Activated naive CD4-positive, alpha-beta T cell treated with anti-CD3 and anti-CD28 coated beads, Interleukin-2, amount 50 U/mL, for 72 hours (primary cell): ENCODE results near the gene NEU1. TPM values are rescaled to one million over a fixed set of nuclear protein-coding genes. Genes with fewer than 3 reads are reported as not detected.
"Not testable (repeated sequence)": the region's sequence is repeated elsewhere in the genome, so short reads cannot be mapped to it uniquely, and the experiment has no call there.

ENCODE experiments used
- ATAC-seq, 2 donors: fragments of 150-1000 bp; cut with Tn5 transposase; 2 replicates each; pipeline ENCODE4 v1.10.0; 2021; ENCODE audit warnings: mild to moderate bottlenecking in 2 of 2, moderate library complexity in 2 of 2
- DNase-seq, 2 donors: peaks; one replicate each; pipeline ENCODE4 v3.0.0; 2021 to 2022; ENCODE audit warnings: low spot score in 2 of 2
- H3K27ac Mint-ChIP-seq, 2 donors: one replicate each; pipeline ENCODE4 v1.8.0; 2022; ENCODE audit warnings: mild to moderate bottlenecking in 2 of 2, mixed read lengths in 2 of 2
- H3K36me3 Mint-ChIP-seq, 2 donors: one replicate each; pipeline ENCODE4 v1.8.0; 2022; ENCODE audit warnings: mixed read lengths in 2 of 2
- H3K9me3 Mint-ChIP-seq, 2 donors: one replicate each; pipeline ENCODE4 v1.8.0; 2022; ENCODE audit warnings: mixed read lengths in 2 of 2
- total RNA-seq, 2 donors: library from RNA; stranded (reverse); gene quantifications; one replicate each; pipeline ENCODE4 v1.2.3, GENCODE V29; 2022

Gene NEU1
- total RNA-seq, 2 donors from 2014 or later, result 18.6 to 48.8 TPM

DNA sequence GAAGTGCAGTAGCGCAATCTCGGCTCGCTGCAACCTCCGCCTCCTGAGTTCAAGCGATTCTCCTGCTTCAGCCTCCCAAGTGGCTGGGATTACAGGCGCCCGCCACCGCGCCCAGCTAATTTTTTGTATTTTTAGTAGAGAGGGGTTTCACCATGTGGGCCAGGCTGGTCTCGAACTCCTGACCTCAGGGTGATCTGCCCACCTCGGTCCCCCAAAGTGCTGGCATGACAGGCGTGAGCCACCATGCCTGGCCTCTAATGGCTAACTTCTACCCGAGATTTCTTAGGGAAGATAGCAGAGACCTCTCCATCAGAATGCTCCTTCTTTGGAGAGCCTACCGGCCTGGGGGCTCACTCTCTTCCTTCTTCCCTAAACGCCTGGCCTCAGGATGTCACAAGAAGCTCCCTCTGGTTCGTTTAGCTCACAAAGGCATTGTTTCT, 1.5 kb upstream of the NEU1 start:
- peak overlapping the region; percentile 92 to 99 for H3K27ac Mint-ChIP-seq
- ATAC-seq, H3K9me3 Mint-ChIP-seq, DNase-seq, H3K36me3 Mint-ChIP-seq: not testable (repeated sequence)

DNA sequence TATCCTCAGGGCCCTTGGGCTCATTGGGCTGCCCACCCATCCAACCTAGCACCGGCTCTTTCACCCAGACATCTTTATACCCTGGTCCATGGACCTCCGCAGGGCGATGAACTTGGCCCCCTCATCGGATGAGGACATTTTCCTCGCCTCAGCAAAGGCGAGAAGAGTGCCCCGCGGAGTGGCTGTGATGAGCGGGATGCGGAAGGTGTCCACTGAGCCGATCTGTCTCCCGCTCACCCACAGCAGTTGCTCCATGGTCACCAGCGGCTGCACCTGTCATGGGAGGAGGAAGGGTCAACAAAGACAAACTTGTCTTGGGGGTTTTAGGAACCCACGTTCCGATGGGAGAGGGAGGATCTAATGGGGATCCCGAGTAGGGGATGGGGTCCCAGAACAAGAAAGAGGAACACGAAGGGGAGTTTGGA, 690 bp downstream of the NEU1 start:
- Mint-ChIP-seq H3K36me3 (no peaks in the 10 kb centered on the region), H3K27ac (peak overlapping the region; percentile 92 to 99), H3K9me3 (no peaks in the 10 kb centered on the region)
- DNase-seq (no peak), ATAC-seq (no peak)

DNA sequence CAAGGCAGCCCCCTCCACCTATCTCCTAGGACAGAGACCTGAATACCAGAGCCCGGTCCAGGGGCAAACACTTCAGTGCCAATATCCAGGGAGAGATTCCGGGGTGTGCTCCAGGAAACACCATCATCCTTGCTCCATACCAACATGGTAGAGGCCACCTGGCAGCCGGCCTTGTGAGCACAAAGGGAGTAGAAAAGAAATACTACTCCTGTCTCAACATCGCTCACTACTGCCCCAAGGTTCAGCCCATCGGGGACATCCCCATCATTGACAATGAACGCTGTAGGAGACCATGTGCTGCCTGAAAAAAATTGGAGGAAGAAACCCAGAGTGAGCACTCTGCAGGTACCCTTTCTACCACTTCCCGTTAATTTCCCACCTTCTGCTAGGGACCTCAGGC, 1.5 kb downstream of the NEU1 start:
- Mint-ChIP-seq H3K9me3 (no peaks in the 10 kb centered on the region), H3K36me3 (no peaks in the 10 kb centered on the region), H3K27ac (peak overlapping the region in 1 of 2 donors; percentile 92)
- DNase-seq (no peak), ATAC-seq (no peak)

DNA sequence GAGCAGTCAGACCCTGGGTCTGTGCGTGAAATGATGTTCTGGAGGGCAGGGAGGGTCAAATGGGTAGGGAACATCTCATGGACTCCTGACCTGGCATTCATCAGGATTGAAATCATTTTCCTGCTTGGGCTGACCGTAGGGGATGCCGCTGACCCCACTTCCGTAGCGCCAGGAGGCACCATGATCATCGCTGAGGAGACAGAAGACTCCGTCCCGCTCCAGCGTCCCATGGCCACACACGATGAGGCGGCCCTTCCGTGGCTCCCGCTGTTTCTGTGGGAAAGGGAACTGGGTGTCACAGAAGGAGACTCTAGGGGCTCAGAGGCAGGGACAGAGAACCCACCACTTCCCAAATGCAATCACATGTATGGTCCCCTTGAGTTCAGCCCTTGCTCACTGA, 2.3 kb downstream of the NEU1 start:
- H3K9me3 Mint-ChIP-seq, result no peaks in the 10 kb centered on the region
- H3K27ac Mint-ChIP-seq, result peak overlapping the region in 1 of 2 donors; percentile 29
- H3K36me3 Mint-ChIP-seq, result no peaks in the 10 kb centered on the region
- DNase-seq (no peak), ATAC-seq (no peak)

DNA sequence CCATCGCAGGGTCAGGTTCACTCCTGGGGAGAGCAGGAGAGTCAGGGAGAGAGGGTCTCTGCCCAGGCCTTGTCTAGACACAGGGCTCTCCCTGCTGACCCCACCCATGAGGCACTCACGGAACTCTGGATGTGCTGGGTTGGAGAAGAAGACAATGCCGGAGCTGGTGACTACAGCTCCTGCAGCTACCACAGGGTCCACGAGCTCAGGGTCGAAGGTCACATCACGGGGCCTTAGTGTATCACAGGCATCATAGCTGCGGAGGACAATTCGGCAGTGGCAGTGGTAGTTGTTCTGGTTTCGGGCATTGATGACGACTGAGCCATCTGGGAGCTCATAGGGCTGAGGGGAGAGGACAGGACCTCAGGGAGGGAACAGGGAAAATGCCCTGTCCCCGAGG, 2.7 kb downstream of the NEU1 start:
- Mint-ChIP-seq H3K36me3 (no peaks in the 10 kb centered on the region), H3K27ac (peak overlapping the region in 1 of 2 donors; percentile 29), H3K9me3 (no peaks in the 10 kb centered on the region)
- DNase-seq, result no peak
- no peak for ATAC-seq

DNA sequence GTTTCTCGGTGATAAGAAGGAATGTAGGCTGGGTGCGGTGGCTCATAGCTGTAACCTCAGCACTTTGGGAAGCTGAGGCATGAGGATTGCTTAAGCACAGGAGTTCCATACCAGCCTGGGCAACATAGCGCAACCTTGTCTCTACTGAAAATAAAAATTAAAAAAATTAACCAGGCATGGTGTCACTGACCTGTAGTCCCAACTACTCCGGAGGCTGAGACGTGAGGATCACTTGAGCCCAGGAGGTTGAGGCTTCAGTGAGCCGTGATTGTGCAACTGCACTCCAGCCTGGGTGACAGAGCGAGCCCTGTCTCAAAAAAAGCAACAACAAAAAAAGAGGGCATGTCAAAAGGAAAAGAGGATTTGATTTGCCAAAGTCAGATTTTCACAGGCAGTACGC, 3.9 kb downstream of the NEU1 start:
- no peak overlapping the region for H3K27ac Mint-ChIP-seq
- no peaks in the 10 kb centered on the region for H3K9me3 Mint-ChIP-seq

DNA sequence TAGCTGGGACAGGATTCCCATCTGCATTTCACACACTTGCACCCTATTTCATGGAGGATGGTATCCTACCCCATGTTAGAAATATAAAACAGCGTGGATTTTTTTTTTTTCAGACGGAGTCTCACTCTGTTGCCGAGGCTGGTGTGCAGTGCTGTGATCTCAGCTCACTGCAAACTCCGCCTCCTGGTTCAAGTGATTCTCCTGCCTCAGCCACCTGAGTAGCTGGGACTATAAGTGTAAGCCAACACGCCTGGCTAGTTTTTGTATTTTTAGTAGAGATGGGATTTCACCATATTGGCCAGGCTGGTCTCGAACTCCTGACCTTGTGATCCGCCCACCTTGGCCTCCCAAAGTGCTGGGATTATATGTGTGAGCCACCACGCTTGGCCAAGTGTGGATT, 4.8 kb downstream of the NEU1 start:
- not testable (repeated sequence) for H3K27ac Mint-ChIP-seq, H3K36me3 Mint-ChIP-seq, ATAC-seq

More for the DNA sequence above, 3.9 kb downstream of the NEU1 start:
- no peak for DNase-seq
- no peak for ATAC-seq
- no peaks in the 10 kb centered on the region for H3K36me3 Mint-ChIP-seq

DNA sequence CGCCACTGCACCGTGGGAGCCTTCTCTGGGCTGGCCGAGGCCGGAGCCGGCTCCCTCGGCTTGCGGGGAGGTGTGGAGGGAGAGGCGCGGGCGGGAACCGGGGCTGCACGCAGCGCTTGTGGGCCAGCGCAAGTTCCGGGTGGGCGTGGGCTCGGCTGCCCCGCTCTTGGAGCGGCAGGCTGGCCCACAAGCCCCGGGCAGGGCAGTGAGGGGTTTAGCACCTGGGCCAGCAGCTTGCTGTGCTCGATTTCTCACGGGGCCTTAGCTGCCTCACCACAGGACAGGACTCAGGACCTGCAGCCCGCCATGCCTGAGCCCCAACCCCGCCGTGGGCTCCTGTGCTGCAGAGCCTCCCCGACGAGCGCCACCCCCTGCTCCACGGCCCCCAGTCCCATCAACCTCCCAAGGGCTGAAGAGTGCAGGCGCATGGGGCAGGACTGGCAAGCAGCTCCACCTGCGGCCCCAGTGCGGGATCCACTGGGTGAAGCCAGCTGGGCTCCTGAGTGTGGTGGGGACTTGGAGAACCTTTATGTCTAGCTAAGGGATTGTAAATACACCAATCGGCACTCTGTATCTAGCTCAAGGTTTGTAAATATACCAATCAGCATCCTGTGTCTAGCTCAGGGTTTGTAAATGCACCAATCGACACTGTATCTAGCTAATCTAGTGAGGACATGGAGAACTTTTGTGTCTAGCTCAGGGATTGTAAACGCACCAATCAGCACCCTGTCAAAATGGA, 10.5 kb downstream of the NEU1 start:
- ATAC-seq, result peak in 1 of 2 donors; percentile 18
- H3K9me3 Mint-ChIP-seq, H3K36me3 Mint-ChIP-seq, H3K27ac Mint-ChIP-seq, DNase-seq: not testable (repeated sequence)

More for the DNA sequence above, 4.8 kb downstream of the NEU1 start:
- not testable (repeated sequence) for H3K9me3 Mint-ChIP-seq, DNase-seq

DNA sequence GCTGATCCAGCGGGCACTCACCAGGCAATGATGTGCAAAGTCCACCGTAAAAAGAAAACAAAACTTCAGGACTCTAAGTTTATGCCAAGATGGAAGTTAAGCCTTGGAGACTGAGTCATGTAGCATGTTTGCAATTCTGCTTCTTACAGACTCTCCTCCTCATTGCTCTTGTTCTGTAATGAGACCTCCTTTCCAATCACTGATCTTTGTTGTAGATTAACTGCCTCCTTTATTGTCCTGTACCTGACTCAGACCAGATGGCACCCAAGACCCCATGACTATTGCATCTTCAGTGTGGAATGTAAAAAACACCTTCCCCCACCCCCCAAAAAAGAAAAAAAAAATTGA, 11.2 kb downstream of the NEU1 start:
- no peak overlapping the region for H3K27ac Mint-ChIP-seq

DNA sequence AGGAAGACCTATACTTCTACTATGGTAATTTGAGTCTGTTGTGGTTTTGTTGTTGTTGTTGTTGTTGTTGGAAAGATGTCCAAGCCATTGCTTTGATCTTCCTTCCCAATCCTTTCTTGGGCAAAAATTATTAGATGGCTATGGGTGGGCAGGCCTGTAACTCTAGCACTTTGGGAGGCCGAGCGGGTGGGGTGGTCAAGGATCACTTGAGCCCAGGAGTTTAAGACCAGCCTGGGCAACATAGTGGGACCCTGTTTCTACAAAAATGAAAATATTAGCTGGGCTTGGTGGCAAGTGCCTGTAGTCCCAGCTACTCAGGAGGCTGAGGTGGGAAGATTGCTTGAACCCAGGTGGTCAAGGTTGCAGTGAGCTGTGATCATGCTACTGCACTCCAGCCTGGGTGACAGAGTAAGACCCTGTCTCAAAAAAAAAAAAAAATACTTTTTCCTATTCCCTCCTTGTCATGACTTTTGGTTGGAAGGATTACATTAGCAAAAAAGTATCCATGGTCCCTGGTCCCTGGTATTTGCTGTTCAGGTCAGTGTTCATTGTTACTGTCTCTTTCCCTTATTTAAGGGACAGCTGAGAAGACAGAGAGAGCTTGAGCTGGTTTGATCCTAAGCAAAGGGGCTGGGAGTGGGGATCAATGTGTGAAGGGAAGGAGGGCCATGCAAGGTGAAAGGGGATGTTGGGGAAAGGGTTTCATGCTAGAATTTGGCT, 11.7 kb downstream of the NEU1 start:
- Mint-ChIP-seq H3K9me3 (no peaks in the 10 kb centered on the region), H3K27ac (no peak overlapping the region), H3K36me3 (no peaks in the 10 kb centered on the region)
- no peak for ATAC-seq
- DNase-seq, result no peak

More for the DNA sequence above, 11.2 kb downstream of the NEU1 start:
- no peak for DNase-seq
- Mint-ChIP-seq H3K9me3 (no peaks in the 10 kb centered on the region), H3K36me3 (no peaks in the 10 kb centered on the region)
- no peak for ATAC-seq

DNA sequence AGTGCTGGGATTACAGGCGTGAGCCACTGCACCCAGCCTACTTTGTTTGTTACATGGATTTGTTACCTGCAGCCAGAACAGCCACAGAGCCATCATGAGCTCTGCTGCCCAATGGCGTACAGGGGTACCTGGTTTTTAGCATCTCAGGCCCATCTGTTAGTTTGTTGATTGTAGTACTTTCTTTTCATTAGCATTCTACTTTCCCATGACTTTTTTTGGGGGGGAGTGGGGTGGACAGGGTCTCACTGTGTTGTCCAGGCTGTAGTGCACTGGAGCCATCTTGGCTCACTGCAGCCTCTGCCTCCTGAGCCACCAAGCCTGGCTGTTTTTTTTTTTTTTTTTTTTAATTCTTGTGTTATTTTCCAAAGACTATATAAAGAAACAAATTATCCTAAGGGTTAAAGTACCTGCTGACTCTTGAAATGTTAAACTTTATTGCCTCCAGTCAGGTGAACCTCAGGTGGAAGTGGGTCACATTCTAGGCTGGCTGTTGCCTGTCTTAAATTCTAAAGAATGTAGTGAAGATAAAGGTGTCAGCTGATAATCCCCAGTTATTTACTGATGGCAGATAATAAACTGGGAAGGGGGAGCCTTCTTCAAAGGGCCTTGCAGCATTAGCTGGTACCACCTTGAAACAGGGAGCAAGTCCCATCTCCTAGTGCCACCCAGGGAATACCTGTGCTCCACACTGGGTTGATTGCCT, 15.2 kb downstream of the NEU1 start:
- H3K27ac Mint-ChIP-seq, result no peak overlapping the region

DNA sequence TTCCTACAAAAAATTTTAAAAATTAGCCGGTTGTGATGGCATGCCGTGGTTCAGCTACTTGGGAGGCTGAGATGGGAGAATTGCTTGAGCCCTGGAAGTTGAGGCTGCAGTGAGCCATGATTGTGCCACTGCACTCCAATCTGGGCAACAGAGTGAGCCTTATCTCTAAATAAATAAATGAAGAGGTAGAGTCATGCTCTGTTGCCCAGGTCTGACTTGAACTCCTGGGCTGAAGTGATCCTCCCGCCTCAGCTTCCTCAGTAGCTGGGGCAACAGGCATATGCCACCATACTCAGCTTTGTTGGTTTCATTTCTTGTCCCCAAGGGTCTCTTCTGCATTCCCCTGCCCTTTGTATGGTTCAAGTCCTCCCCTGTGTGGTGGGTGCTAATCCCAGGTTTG, 18.1 kb downstream of the NEU1 start:
- H3K36me3 Mint-ChIP-seq, result peaks cover 0 to 12% of the 10 kb centered on the region in 2 donors
- H3K27ac Mint-ChIP-seq, result no peak overlapping the region
- DNase-seq (no peak), ATAC-seq (peak in 1 of 2 donors; percentile 5)
- H3K9me3 Mint-ChIP-seq, result no peaks in the 10 kb centered on the region

More for the DNA sequence above, 15.2 kb downstream of the NEU1 start:
- no peak for ATAC-seq
- H3K9me3 Mint-ChIP-seq, result no peaks in the 10 kb centered on the region
- DNase-seq, result no peak
- H3K36me3 Mint-ChIP-seq, result no peaks in the 10 kb centered on the region

DNA sequence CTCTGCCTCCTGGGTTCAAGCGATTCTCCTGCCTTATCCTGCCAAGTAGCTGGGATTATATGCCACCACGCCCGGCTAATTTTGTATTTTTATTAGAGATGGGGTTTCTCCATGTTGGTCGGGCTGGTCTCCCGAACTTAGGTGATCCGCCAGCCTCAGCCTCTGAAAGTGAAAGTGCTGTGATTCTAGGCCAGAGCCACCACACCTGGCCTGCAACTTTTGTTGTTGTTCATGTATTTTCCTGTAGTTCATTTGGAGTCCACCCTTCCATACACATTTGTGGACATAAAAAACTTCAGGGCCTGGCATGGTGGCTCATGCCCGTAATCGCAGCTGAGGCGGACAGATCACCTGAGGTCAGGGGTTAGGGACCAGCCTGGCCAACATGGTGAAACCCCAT, 20.6 kb downstream of the NEU1 start:
- Mint-ChIP-seq H3K36me3 (peaks cover 11 to 33% of the 10 kb centered on the region in 2 donors), H3K9me3 (no peaks in the 10 kb centered on the region), H3K27ac (peak overlapping the region; percentile 32 to 77)
- ATAC-seq (no peak), DNase-seq (no peak)

DNA sequence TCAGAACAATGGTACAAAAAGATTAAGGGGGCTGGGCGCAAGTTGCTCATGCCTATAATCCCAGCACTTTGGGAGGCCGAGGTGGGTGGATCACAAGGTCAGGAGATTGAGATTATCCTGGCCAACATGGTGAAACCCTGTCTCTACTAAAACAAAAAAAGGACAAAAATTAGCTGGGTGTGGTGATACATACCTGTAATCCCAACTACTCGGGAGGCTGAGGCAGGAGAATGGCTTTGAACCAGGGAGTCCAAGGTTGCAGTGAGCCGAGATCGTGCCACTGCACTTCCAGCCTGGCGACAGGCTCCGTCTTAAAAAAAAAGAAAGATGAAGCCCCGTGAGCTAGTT, 22.9 kb downstream of the NEU1 start:
- peaks cover 32 to 56% of the 10 kb centered on the region in 2 donors for H3K36me3 Mint-ChIP-seq
- H3K9me3 Mint-ChIP-seq, H3K27ac Mint-ChIP-seq, ATAC-seq, DNase-seq: not testable (repeated sequence)

DNA sequence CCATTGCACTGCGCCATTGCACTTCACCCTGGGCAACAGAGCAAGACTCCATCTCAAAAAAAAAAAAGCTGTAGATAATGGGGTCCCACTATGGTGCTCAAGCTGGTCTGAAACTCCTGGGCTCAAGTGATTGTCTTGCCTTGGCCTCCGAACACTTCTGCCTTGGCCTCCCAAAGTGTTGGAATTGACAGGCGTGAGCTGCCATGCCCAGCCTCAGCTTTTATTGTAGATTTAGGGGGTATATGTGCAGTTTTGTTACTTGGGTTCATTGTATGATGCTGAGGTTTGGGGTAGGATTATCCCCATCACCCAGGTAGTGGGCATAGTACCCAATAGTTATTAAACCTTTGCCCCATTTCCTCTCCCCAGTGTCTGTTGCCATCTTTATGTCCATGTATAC, 23.7 kb downstream of the NEU1 start:
- Mint-ChIP-seq H3K36me3 (peaks cover 39 to 59% of the 10 kb centered on the region in 2 donors), H3K9me3 (no peaks in the 10 kb centered on the region), H3K27ac (no peak overlapping the region)
- DNase-seq (no peak), ATAC-seq (no peak)

DNA sequence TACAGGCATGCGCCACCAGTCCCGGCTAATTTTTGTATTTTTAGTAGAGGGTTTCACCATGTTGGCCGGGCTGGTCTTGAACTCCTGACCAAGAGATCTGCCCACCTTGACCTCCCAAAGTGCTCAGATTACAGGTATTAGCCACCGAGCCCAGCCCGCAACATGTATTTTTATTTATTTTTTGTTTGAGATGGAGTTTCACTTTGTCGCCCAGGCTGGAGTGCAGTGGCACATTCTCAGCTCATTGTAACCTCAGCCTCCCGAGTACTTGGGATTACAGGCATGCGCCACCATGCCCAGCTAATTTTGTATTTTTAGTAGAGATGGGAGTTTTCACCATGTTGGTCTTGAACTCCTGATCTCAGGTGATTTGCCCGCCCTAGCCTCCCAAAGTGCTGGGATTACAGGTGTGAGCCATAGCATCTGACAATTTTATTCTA, 24.5 kb downstream of the NEU1 start:
- not testable (repeated sequence) for DNase-seq, H3K9me3 Mint-ChIP-seq, ATAC-seq
- Mint-ChIP-seq H3K27ac (peak overlapping the region in 1 of 2 donors; percentile 96), H3K36me3 (peaks cover 40 to 59% of the 10 kb centered on the region in 2 donors)
